Naive thymus-derived CD4-positive, alpha-beta T cell (primary cell): ENCODE measurements around the gene SIN3A. TPM values are rescaled to one million over a fixed set of nuclear protein-coding genes. Genes with fewer than 3 reads are reported as not detected.

ENCODE experiments used
- ATAC-seq: fragments of 150-1000 bp; cut with Tn5 transposase; 2 replicates; pipeline ENCODE4 v1.10.0; 2021; ENCODE audit warnings: mild to moderate bottlenecking, moderate library complexity
- CTCF ChIA-PET: fragments of 350-600 bp; sonication (Branson Sonifier 250); formaldehyde crosslinking; loops from one replicate; lab custom pipeline; 2021; ENCODE audit warnings: antibody characterized with exemption; lab: Charles Lee
- POLR2A ChIA-PET: fragments of 350-600 bp; sonication (Branson Sonifier 250); formaldehyde crosslinking; loops from one replicate; lab custom pipeline; 2021; ENCODE audit warnings: antibody characterized with exemption, inconsistent platforms; lab: Charles Lee
- DNase-seq, 9 donors: peaks; one replicate each; pipeline versions ENCODE4 v3.0.0 to v3.0.0-alpha.2; 2020 to 2022; ENCODE audit warnings: mixed read lengths in 1 of 9
- H3K27ac ChIP-seq: one replicate; pipeline ENCODE4 v1.7.0; 2013; ENCODE audit warnings: mild to moderate bottlenecking, low read depth, low read length, moderate library complexity
- H3K27me3 ChIP-seq, 2 donors: one replicate each; pipeline ENCODE4 v1.7.0; 2013; ENCODE audit warnings: low read length in 2 of 2, mild to moderate bottlenecking in 2 of 2, moderate library complexity in 2 of 2; ENCODE audit not compliant: control insufficient read depth in 2 of 2, insufficient read depth in 2 of 2
- H3K36me3 ChIP-seq, 3 experiments: 1 replicate in 2 of 3; 2 replicates in 1 of 3; pipeline ENCODE4 v1.7.0; 2013; ENCODE audit warnings: low read length in 3 of 3, mild to moderate bottlenecking in 3 of 3, moderate library complexity in 1 of 3; ENCODE audit not compliant: insufficient read depth in 3 of 3, control insufficient read depth in 2 of 3
- H3K4me1 ChIP-seq, 2 donors: one replicate each; pipeline ENCODE4 v1.7.0; 2013; ENCODE audit warnings: low read length in 2 of 2, mild to moderate bottlenecking in 2 of 2, moderate library complexity in 1 of 2; ENCODE audit not compliant: control insufficient read depth in 2 of 2, insufficient read depth in 2 of 2
- H3K4me3 ChIP-seq: 2 replicates; pipeline ENCODE4 v1.7.0; 2013; ENCODE audit warnings: mild to moderate bottlenecking, low read length
- H3K9me3 ChIP-seq, 3 experiments: 1 replicate in 2 of 3; 2 replicates in 1 of 3; pipeline ENCODE4 v1.7.0; 2013; ENCODE audit warnings: low read length in 3 of 3; ENCODE audit not compliant: control insufficient read depth in 2 of 3
- H3K27ac Mint-ChIP-seq, 9 donors: one replicate each; pipeline ENCODE4 v1.8.0; 2020 to 2022; ENCODE audit warnings: mixed read lengths in 9 of 9, mild to moderate bottlenecking in 8 of 9, moderate library complexity in 5 of 9, inconsistent platforms in 2 of 9
- H3K27me3 Mint-ChIP-seq, 5 donors: one replicate each; pipeline ENCODE4 v1.8.0; 2021 to 2022; ENCODE audit warnings: mixed read lengths in 5 of 5, mild to moderate bottlenecking in 1 of 5
- H3K36me3 Mint-ChIP-seq, 5 donors: one replicate each; pipeline ENCODE4 v1.8.0; 2020 to 2022; ENCODE audit warnings: mixed read lengths in 5 of 5, mild to moderate bottlenecking in 3 of 5, inconsistent platforms in 1 of 5
- H3K4me1 Mint-ChIP-seq, 7 donors: one replicate each; pipeline ENCODE4 v1.8.0; 2020 to 2022; ENCODE audit warnings: mixed read lengths in 7 of 7, mild to moderate bottlenecking in 3 of 7, inconsistent platforms in 1 of 7
- H3K4me3 Mint-ChIP-seq, 10 donors: one replicate each; pipeline ENCODE4 v1.8.0; 2020 to 2022; ENCODE audit warnings: mild to moderate bottlenecking in 10 of 10, mixed read lengths in 10 of 10, moderate library complexity in 6 of 10, inconsistent platforms in 2 of 10
- H3K9me3 Mint-ChIP-seq, 11 donors: one replicate each; pipeline ENCODE4 v1.8.0; 2020 to 2022; ENCODE audit warnings: mixed read lengths in 11 of 11, mild to moderate bottlenecking in 4 of 11, inconsistent platforms in 1 of 11, moderate library complexity in 1 of 11
- intact Hi-C, 2 donors: fragments of 100-400 bp; cut with micrococcal nuclease; formaldehyde crosslinking; loops; one replicate each; pipeline ENCODE4 v1.15.1; 2023
- polyA plus RNA-seq, 2 donors: library from polyadenylated mRNA; unstranded; fragments of 300-500 nt; fragmentation: Illumina TruSeq; gene quantifications; one replicate each; pipeline ENCODE4 v1.2.3, GENCODE V29; 2021
- total RNA-seq, 6 experiments: library from RNA in 5 of 6; stranded (reverse) in 5 of 6; gene quantifications; 1 replicate in 5 of 6; 2 replicates in 1 of 6; pipeline ENCODE4 v1.2.3 and lab custom pipeline; 2021 to 2026

The SIN3A gene
- total and polyA plus RNA-seq, 7 experiments from 2014 or later = 18.0 to 139 (median 120) TPM

DNA sequence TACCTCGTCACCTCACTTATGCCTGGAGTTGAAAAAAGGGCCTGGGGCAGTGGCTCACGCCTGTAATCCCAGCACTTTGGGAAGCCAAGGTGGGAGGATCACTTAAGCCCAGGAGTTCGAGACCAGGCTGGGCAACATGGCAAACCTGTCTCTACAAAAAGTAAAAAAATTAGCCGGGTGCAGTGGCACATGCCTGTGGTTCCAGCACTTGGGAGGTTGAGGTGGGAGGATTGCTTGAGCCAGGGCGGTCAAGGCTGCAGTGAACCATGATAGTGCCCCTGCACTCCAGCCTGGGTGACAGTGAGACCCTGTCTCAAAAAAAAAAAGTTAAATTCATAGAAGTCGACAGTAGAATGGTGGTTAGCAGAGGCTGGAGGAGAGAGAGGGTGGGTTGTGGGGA lies 109.3 kb downstream of the SIN3A start:
- ATAC-seq (no peak), DNase-seq (no peak)
- no peak overlapping the region for H3K4me3 ChIP-seq
- no peaks in the 10 kb centered on the region for H3K27me3 ChIP-seq
- peaks cover 0 to 5% of the 10 kb centered on the region in 2 donors for H3K4me1 ChIP-seq
- peaks cover 0 to 18% (median 0%) of the 10 kb centered on the region in 5 donors for H3K27me3 Mint-ChIP-seq
- POLR2A ChIA-PET = interaction anchor here (0.7 kb wide), 1 partner anchor 304 kb away, joined by 3 read pairs; no protein-coding TSS in a partner anchor
- no peak overlapping the region for H3K27ac ChIP-seq
- no peak overlapping the region for H3K27ac Mint-ChIP-seq
- H3K4me3 Mint-ChIP-seq = no peak overlapping the region
- CTCF ChIA-PET = no interaction called here
- H3K36me3 Mint-ChIP-seq = peaks cover 0 to 14% (median 3%) of the 10 kb centered on the region in 5 donors
- intact Hi-C loops = no loop called here
- peaks cover 0 to 2% (median 0%) of the 10 kb centered on the region in 11 donors for H3K9me3 Mint-ChIP-seq
- no peaks in the 10 kb centered on the region for H3K9me3 ChIP-seq
- peaks cover 7 to 20% (median 12%) of the 10 kb centered on the region in 7 donors for H3K4me1 Mint-ChIP-seq
- peaks cover 0 to 5% (median 0%) of the 10 kb centered on the region in 3 experiments for H3K36me3 ChIP-seq

DNA sequence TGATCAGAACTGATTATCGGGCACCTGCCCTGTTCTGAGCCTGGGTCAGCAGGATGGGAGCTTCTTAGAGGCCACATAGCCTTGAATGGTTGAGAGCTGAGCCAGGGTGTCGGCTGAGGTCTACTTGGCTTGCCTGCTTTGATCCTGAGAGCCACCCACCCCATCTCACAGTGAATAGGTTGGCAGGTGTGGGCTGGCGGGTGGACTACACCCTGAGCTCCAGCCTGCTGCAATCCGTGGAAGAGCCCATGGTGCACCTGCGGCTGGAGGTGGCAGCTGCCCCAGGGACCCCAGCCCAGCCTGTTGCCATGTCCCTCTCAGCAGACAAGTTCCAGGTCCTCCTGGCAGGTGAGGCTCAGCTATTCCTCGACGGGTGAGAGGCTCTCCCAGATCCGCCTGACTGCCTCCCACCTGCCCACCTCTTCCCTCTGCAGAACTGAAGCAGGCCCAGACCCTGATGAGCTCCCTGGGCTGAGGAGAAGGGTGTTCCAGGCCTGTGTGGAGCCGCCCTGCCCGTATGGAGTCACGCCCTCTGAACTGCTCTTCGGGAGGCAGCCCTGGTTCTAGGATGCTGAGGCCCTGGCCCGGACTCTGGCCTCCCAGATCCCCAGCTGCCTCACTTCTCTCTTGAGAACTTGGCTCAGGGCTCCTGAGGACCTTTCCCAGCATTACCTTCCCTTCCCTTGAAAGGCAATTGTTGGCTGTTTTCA lies 111.8 kb downstream of the SIN3A start:
- Histone ChIP-seq H3K27ac (no peak overlapping the region), H3K36me3 (peaks cover 0 to 5% (median 0%) of the 10 kb centered on the region in 3 experiments), H3K4me1 (peaks cover 7 to 11% of the 10 kb centered on the region in 2 donors), H3K27me3 (no peaks in the 10 kb centered on the region), H3K9me3 (no peaks in the 10 kb centered on the region), H3K4me3 (no peak overlapping the region)
- Mint-ChIP-seq H3K27ac (no peak overlapping the region), H3K4me3 (no peak overlapping the region), H3K27me3 (peaks cover 0 to 3% (median 0%) of the 10 kb centered on the region in 5 donors), H3K36me3 (peaks cover 0 to 4% (median 3%) of the 10 kb centered on the region in 5 donors), H3K9me3 (no peaks in the 10 kb centered on the region), H3K4me1 (peaks cover 14 to 27% (median 18%) of the 10 kb centered on the region in 7 donors)
- ATAC-seq (no peak), DNase-seq (no peak)
- POLR2A ChIA-PET = interaction anchor here (1.2 kb wide), 1 partner anchor 10 kb away, joined by 3 read pairs; no protein-coding TSS in a partner anchor
- CTCF ChIA-PET = interaction anchor here (0.9 kb wide), 1 partner anchor 28 kb away, joined by 3 read pairs; the partner anchor contains the start of gene MAN2C1
- intact Hi-C loops = no loop called here

DNA sequence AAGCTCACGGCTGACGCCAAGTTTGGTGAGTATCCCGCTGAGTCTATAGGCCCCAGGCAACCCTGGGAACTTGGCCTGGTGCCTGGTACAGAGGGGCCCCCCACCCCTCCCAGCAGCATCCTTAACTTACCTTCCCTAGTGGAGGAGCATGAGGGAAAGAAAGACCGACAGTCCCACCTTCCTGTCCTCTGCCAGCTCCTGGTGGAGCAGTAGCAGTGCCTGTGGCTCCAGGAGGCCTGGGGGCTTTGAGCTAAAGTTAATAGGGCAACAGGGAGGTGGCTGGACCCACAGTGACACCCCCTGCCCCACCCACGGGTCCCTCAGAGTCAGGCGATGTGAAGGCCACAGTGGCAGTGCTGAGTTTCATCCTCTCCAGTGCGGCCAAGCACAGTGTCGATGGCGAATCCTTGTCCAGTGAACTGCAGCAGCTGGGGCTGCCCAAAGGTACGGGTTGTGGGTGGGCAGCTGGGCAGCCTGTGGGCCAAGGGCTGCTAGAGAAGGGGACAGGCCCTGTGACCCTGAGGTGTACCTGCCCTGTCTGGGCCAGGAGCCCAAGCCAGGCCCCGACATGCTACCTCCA lies 112.7 kb downstream of the SIN3A start:
- Mint-ChIP-seq H3K9me3 (no peaks in the 10 kb centered on the region), H3K27ac (peak overlapping the region in 1 of 9 donors; percentile 22), H3K4me3 (no peak overlapping the region), H3K27me3 (peaks cover 0 to 3% (median 0%) of the 10 kb centered on the region in 5 donors), H3K36me3 (peaks cover 0 to 4% (median 3%) of the 10 kb centered on the region in 5 donors), H3K4me1 (peaks cover 15 to 27% (median 18%) of the 10 kb centered on the region in 7 donors)
- ChIA-PET POLR2A (interaction anchor here (0.8 to 1.2 kb wide), 2 partner anchors 11 to 308 kb away, joined by 3 to 4 read pairs; no protein-coding TSS in a partner anchor), CTCF (interaction anchor here (0.6 kb wide), 1 partner anchor 137 kb away, joined by 3 read pairs; the partner anchor contains the start of gene C15orf39)
- Histone ChIP-seq H3K4me3 (no peak overlapping the region), H3K36me3 (peaks cover 0 to 5% (median 0%) of the 10 kb centered on the region in 3 experiments), H3K27me3 (no peaks in the 10 kb centered on the region), H3K4me1 (peaks cover 7 to 11% of the 10 kb centered on the region in 2 donors), H3K9me3 (no peaks in the 10 kb centered on the region), H3K27ac (no peak overlapping the region)
- intact Hi-C loops = no loop called here
- DNase-seq (no peak), ATAC-seq (no peak)

DNA sequence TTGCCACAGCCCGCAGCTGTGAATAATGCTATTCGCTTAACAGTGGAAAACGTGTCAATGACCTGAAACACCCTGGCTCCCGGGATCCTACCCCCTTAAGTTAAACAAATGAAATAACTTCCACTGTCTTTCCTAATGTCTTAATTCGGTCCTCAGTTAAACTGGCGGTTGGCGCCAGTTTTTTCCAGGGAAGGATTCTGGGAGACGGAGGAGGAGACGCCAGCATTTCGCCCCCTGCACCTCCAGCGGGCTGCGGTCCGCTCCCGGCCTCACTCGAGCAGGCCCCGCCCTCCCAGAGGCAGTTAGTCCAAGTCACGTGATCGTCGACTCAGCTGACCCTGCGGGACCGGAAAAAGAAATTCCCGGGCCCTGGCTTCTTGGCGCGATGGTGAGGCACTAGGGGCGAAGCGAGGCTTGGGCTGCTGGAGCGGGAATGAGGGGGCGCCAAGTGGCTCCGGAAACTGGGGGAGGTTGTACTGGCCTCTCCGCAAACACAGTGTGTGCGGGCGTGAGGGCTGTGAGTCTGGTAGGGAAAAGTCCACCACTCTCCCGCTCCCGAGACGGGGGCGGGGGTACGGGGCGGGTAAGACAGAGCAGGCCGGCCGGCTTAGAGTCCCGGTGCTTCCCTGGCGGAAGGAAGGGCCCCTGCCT lies 115.7 kb downstream of the SIN3A start, which contains the start of gene COMMD4:
Gene COMMD4, plus strand, starts transcription at position 359 of the 651 bp plus-strand sequence. Its CDS starts 27 bp downstream, at position 386.
- peak within 1 kb of the TSS; percentile 70 for H3K27ac ChIP-seq
- no peaks in the 10 kb centered on the region for H3K9me3 ChIP-seq
- H3K9me3 Mint-ChIP-seq = no peaks in the 10 kb centered on the region
- ChIA-PET CTCF (interaction anchor here (0.6 to 2.1 kb wide), 2 partner anchors 11 to 33 kb away, joined by 4 to 9 read pairs; partner anchors contain the start of gene MAN2C1), POLR2A (interaction anchor here (0.6 to 3.2 kb wide), 5 partner anchors 12 to 120 kb away, joined by 3 to 11 read pairs (median 4); partner anchors contain the start of genes MAN2C1 and SIN3A)
- peaks cover 0 to 5% (median 0%) of the 10 kb centered on the region in 3 experiments for H3K36me3 ChIP-seq
- intact Hi-C loops = loop anchor here in 1 of 2 donors (1.0 kb wide), 2 partner anchors 11 to 32 kb away; partner anchors contain the start of genes MAN2C1 and NEIL1
- H3K27me3 ChIP-seq = no peaks in the 10 kb centered on the region
- H3K27ac Mint-ChIP-seq = peak within 1 kb of the TSS; percentile 72 to 95 (median 86)
- peaks cover 0 to 6% (median 0%) of the 10 kb centered on the region in 5 donors for H3K27me3 Mint-ChIP-seq
- H3K4me3 Mint-ChIP-seq = peak within 1 kb of the TSS; percentile 84 to 97 (median 90)
- ATAC-seq = peak; percentile 78
- H3K4me1 Mint-ChIP-seq = peaks cover 15 to 27% (median 18%) of the 10 kb centered on the region in 7 donors
- peak; percentile 36 to 88 (median 50) for DNase-seq
- peaks cover 0 to 4% (median 3%) of the 10 kb centered on the region in 5 donors for H3K36me3 Mint-ChIP-seq
- H3K4me3 ChIP-seq = peak within 1 kb of the TSS; percentile 77
- H3K4me1 ChIP-seq = peaks cover 7 to 11% of the 10 kb centered on the region in 2 donors

DNA sequence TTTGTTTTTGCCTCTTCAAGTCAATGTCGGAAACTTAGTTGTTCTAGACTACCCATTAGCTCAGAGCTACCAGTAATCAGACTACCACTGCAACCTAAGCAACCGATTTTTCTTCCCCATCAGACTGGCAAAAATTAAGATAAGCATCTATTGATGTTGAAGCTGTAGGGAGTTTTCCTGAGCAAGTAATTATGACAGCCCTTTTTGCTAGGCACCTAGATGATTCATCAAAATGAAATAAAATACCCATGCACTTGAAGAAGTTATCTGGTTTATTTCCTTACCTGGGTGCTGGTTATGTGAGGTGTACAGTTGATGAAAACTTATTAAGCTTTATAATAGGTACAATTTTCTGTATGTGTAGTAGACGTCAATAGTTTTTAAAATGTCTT lies 116.2 kb downstream of the SIN3A start:
- peaks cover 0 to 4% (median 3%) of the 10 kb centered on the region in 5 donors for H3K36me3 Mint-ChIP-seq
- no peak for DNase-seq
- Histone ChIP-seq H3K27me3 (no peaks in the 10 kb centered on the region), H3K4me1 (peaks cover 7 to 11% of the 10 kb centered on the region in 2 donors), H3K9me3 (no peaks in the 10 kb centered on the region), H3K4me3 (peak overlapping the region; percentile 77), H3K36me3 (peaks cover 0 to 5% (median 0%) of the 10 kb centered on the region in 3 experiments), H3K27ac (peak overlapping the region; percentile 70)
- no peak for ATAC-seq
- peaks cover 0 to 6% (median 0%) of the 10 kb centered on the region in 5 donors for H3K27me3 Mint-ChIP-seq
- intact Hi-C loops = no loop called here
- H3K4me3 Mint-ChIP-seq = peak overlapping the region; percentile 84 to 97 (median 90)
- peak overlapping the region in 7 of 9 donors; percentile 72 to 95 (median 86) for H3K27ac Mint-ChIP-seq
- ChIA-PET POLR2A (interaction anchor here (0.9 to 3.2 kb wide), 4 partner anchors 13 to 120 kb away, joined by 3 to 11 read pairs (median 6); partner anchors contain the start of genes MAN2C1 and SIN3A), CTCF (interaction anchor here (0.6 to 2.1 kb wide), 2 partner anchors 11 to 33 kb away, joined by 4 to 9 read pairs; partner anchors contain the start of gene MAN2C1)
- H3K9me3 Mint-ChIP-seq = no peaks in the 10 kb centered on the region
- peaks cover 15 to 27% (median 18%) of the 10 kb centered on the region in 7 donors for H3K4me1 Mint-ChIP-seq
